ENCODE results near the gene TSC2.
A peak's percentile ranks its signal among the peaks of the same experiment; 100 is the strongest.

The TSC2 gene

GRCh38 chr16:2047330-2048115 lies at the start of gene TSC2, which contains the start of gene NTHL1:
TSC2 (plus strand) TSS chr16:2047985; CDS start chr16:2048616, 631 bp downstream.
NTHL1 (minus strand) TSS chr16:2047834; CDS start chr16:2047823, 11 bp downstream.
- DNase-seq, result peak; percentile 93 to 94

GRCh38 chr16:1998360-1998835 lies 49.4 kb upstream of the TSC2 start:
- no peak for DNase-seq

GRCh38 chr16:1998852-1999801 lies 48.7 kb upstream of the TSC2 start:
- no peak for DNase-seq

GRCh38 chr16:1999866-2000514 lies 47.8 kb upstream of the TSC2 start:
- DNase-seq, result no peak

GRCh38 chr16:2001035-2001434 lies 46.8 kb upstream of the TSC2 start:
- DNase-seq, result no peak

- DNase-seq, result no peak
Measured at GRCh38 chr16:2001456-2002355, 46.1 kb upstream of the TSC2 start.

GRCh38 chr16:2002406-2003230 lies 45.2 kb upstream of the TSC2 start:
- DNase-seq, result no peak

GRCh38 chr16:2003231-2003826 lies 44.5 kb upstream of the TSC2 start:
- DNase-seq, result no peak

- peak; percentile 86 to 87 for DNase-seq
Measured at GRCh38 chr16:2003827-2004641, 43.8 kb upstream of the TSC2 start.

- no peak for DNase-seq
Measured at GRCh38 chr16:2004795-2005517, 42.8 kb upstream of the TSC2 start.

GRCh38 chr16:2005646-2006045 lies 42.1 kb upstream of the TSC2 start:
- no peak for DNase-seq

- DNase-seq, result no peak
Measured at GRCh38 chr16:2006317-2006716, 41.5 kb upstream of the TSC2 start.

- DNase-seq, result no peak
Measured at GRCh38 chr16:2007081-2007836, 40.5 kb upstream of the TSC2 start.

- DNase-seq, result peak in 1 of 2 donors; percentile 23
Measured at GRCh38 chr16:2008009-2008526, 39.7 kb upstream of the TSC2 start.

- peak in 1 of 2 donors; percentile 27 for DNase-seq
Measured at GRCh38 chr16:2008631-2009163, 39.1 kb upstream of the TSC2 start.

GRCh38 chr16:2009164-2009711 lies 38.5 kb upstream of the TSC2 start:
- DNase-seq, result no peak
